NB4 (cell line): ENCODE data around the gene IQCC.

Experiments
- CTCF ChIP-seq: IDR thresholded peaks from one replicate; pipeline ENCODE4 v1.5.1; 2012; ENCODE audit warnings: low read depth, low read length
- MAX ChIP-seq: IDR thresholded peaks from 2 replicates; pipeline ENCODE4 v1.6.1; 2011; ENCODE audit warnings: low read depth, low read length
- POLR2A ChIP-seq: IDR thresholded peaks from 2 replicates; pipeline ENCODE4 v1.6.1; 2011; ENCODE audit warnings: mild to moderate bottlenecking; ENCODE audit not compliant: insufficient read length; ENCODE audit errors: extremely low read depth

- TF ChIP-seq CTCF (no peak), MAX (0 out of 2 replicates have a peak, but pooled peaks have one; percentile 10), POLR2A (no peak)
Observed at GRCh38 chr1:32241001-32241763, 35.7 kb downstream of the IQCC start.
